Measurements from ENCODE around the gene INAFM2.

The INAFM2 gene

GRCh38 chr15:40314723-40315276 is 8.7 kb upstream of the INAFM2 start:
- no peak for DNase-seq (ENCODE audit: extremely low read depth, low read depth)
- TF ChIP-seq CTCF (IDR thresholded peaks at IDR 0.05; ENCODE audit: low read depth, low read length): no peak

GRCh38 chr15:40316931-40317330 is 6.6 kb upstream of the INAFM2 start:
- no peak for TF ChIP-seq CTCF (IDR thresholded peaks at IDR 0.05; ENCODE audit: low read depth, low read length)
- no peak for DNase-seq (ENCODE audit: extremely low read depth, low read depth)

GRCh38 chr15:40317580-40317979 is 5.9 kb upstream of the INAFM2 start:
- TF ChIP-seq CTCF (IDR thresholded peaks at IDR 0.05; ENCODE audit: low read depth, low read length): no peak
- DNase-seq (ENCODE audit: extremely low read depth, low read depth): no peak

- no peak for TF ChIP-seq CTCF (IDR thresholded peaks at IDR 0.05; ENCODE audit: low read depth, low read length)
- DNase-seq (ENCODE audit: extremely low read depth, low read depth): no peak
These were observed 3.1 kb upstream of the INAFM2 start for GRCh38 chr15:40320409-40320808.

GRCh38 chr15:40320931-40321371 is 2.5 kb upstream of the INAFM2 start:
- peak; percentile 89 for TF ChIP-seq CTCF (IDR thresholded peaks at IDR 0.05; ENCODE audit: low read depth, low read length)
- no peak for DNase-seq (ENCODE audit: extremely low read depth, low read depth)

- no peak for TF ChIP-seq CTCF (IDR thresholded peaks at IDR 0.05; ENCODE audit: low read depth, low read length)
- no peak for DNase-seq (ENCODE audit: extremely low read depth, low read depth)
These were observed 807 bp upstream of the INAFM2 start for GRCh38 chr15:40322531-40323238.

Data from AG09319 (cell line).